GM12878 (cell line): ENCODE results near the gene HAO1.

Source experiments
- BCL11A ChIP-seq: IDR thresholded peaks from 2 replicates; pipeline ENCODE4 v1.6.1; 2011; ENCODE audit warnings: low read depth, low read length
- JUND ChIP-seq: IDR thresholded peaks from 2 replicates; pipeline ENCODE4 v1.6.1; 2012; ENCODE audit warnings: low read depth, mild to moderate bottlenecking, low read length, improper control_type of control experiment, moderate library complexity
- TF ChIP-seq, protein P1 (sequence below): IDR thresholded peaks from 2 replicates; pipeline ENCODE4 v1.6.1; 2012; ENCODE audit warnings: improper control_type of control experiment, low read depth, low read length; ENCODE audit not compliant: insufficient replicate concordance

- TF ChIP-seq JUND = no peak
- TF ChIP-seq, protein P1, sequence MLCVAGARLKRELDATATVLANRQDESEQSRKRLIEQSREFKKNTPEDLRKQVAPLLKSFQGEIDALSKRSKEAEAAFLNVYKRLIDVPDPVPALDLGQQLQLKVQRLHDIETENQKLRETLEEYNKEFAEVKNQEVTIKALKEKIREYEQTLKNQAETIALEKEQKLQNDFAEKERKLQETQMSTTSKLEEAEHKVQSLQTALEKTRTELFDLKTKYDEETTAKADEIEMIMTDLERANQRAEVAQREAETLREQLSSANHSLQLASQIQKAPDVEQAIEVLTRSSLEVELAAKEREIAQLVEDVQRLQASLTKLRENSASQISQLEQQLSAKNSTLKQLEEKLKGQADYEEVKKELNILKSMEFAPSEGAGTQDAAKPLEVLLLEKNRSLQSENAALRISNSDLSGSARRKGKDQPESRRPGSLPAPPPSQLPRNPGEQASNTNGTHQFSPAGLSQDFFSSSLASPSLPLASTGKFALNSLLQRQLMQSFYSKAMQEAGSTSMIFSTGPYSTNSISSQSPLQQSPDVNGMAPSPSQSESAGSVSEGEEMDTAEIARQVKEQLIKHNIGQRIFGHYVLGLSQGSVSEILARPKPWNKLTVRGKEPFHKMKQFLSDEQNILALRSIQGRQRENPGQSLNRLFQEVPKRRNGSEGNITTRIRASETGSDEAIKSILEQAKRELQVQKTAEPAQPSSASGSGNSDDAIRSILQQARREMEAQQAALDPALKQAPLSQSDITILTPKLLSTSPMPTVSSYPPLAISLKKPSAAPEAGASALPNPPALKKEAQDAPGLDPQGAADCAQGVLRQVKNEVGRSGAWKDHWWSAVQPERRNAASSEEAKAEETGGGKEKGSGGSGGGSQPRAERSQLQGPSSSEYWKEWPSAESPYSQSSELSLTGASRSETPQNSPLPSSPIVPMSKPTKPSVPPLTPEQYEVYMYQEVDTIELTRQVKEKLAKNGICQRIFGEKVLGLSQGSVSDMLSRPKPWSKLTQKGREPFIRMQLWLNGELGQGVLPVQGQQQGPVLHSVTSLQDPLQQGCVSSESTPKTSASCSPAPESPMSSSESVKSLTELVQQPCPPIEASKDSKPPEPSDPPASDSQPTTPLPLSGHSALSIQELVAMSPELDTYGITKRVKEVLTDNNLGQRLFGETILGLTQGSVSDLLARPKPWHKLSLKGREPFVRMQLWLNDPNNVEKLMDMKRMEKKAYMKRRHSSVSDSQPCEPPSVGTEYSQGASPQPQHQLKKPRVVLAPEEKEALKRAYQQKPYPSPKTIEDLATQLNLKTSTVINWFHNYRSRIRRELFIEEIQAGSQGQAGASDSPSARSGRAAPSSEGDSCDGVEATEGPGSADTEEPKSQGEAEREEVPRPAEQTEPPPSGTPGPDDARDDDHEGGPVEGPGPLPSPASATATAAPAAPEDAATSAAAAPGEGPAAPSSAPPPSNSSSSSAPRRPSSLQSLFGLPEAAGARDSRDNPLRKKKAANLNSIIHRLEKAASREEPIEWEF = no peak
- TF ChIP-seq BCL11A = no peak
Measured at GRCh38 chr20:7989379-7989778, 49.1 kb upstream of the HAO1 start.
